Gastrocnemius medialis (tissue), 4 donors: ENCODE measurements around the gene HABP4. TPM values are rescaled to one million over a fixed set of nuclear protein-coding genes. Genes with fewer than 3 reads are reported as not detected.

ENCODE experiments used
- ATAC-seq, 2 donors: fragments of 150-250 bp; one replicate each; pipeline ENCODE4 v1.9.1; 2016
- DNase-seq, 2 donors: peaks; one replicate each; pipeline ENCODE4 v3.0.0-alpha.2; 2019
- H3K27ac ChIP-seq, 4 donors: fragments of 200-600 bp; sonication (generic); 1 replicate in 1 of 4; 2 replicates in 3 of 4; pipeline ENCODE4 v1.5.1; 2016 to 2018; ENCODE audit warnings: mild to moderate bottlenecking in 2 of 4, moderate library complexity in 1 of 4
- H3K27me3 ChIP-seq, 3 donors: fragments of 200-600 bp; sonication (generic) in 2 of 3; 1 replicate in 1 of 3; 2 replicates in 2 of 3; pipeline versions ENCODE4 v1.5.1 to v1.6.0; 2016 to 2019; ENCODE audit warnings: mild to moderate bottlenecking in 1 of 3, moderate library complexity in 1 of 3
- H3K36me3 ChIP-seq, 2 donors: fragments of 200-600 bp; sonication (generic) in 1 of 2; one replicate each; pipeline ENCODE4 v1.5.1; 2017 to 2018
- H3K4me1 ChIP-seq, 2 donors: fragments of 200-600 bp; sonication (generic) in 1 of 2; one replicate each; pipeline ENCODE4 v1.5.1; 2016 to 2017; ENCODE audit warnings: mild to moderate bottlenecking in 2 of 2
- H3K4me3 ChIP-seq, 4 donors: fragments of 200-600 bp; sonication (generic) in 3 of 4; 1 replicate in 1 of 4; 2 replicates in 3 of 4; pipeline ENCODE4 v1.5.1; 2016 to 2019; ENCODE audit warnings: mild to moderate bottlenecking in 2 of 4
- H3K9me3 ChIP-seq, 3 donors: fragments of 200-600 bp; sonication (generic) in 2 of 3; 1 replicate in 1 of 3; 2 replicates in 2 of 3; pipeline ENCODE4 v1.5.1; 2016 to 2019
- CTCF ChIP-seq, 5 experiments: fragments of 450-650 bp in 3 of 5; fragments of 200-600 bp in 2 of 5; sonication (generic) in 2 of 5; IDR thresholded peaks in 4 of 5; conservative IDR thresholded peaks in 1 of 5; 1 replicate in 4 of 5; 2 replicates in 1 of 5; pipeline ENCODE4 v1.5.1; 2016 to 2019; ENCODE audit warnings: antibody characterized with exemption in 5 of 5, mild to moderate bottlenecking in 3 of 5, moderate library complexity in 3 of 5
- POLR2A ChIP-seq, 2 donors: fragments of 450-650 bp; IDR thresholded peaks; one replicate each; pipeline ENCODE4 v1.6.1; 2017; ENCODE audit warnings: antibody characterized with exemption in 2 of 2, mild to moderate bottlenecking in 2 of 2, moderate library complexity in 2 of 2
- in situ Hi-C, 4 donors: fragments of 200-750 bp; cut with MboI; loops; one replicate each; pipeline versions ENCODE4 v1.15.0 to v1.8.0; 2017; ENCODE audit warnings: low sequenced_read_pairs in 4 of 4
- intact Hi-C: fragments of 100-400 bp; cut with DNase I; formaldehyde crosslinking; loops from one replicate; pipeline ENCODE4 v1.15.1; 2023; ENCODE audit warnings: low total_unique reads
- total RNA-seq, 4 donors: library from RNA; depleted of rRNA; stranded (reverse); fragments of >200 nt; gene quantifications; one replicate each; pipeline versions ENCODE4 v1.1.0 to v1.2.3, GENCODE V29; 2016

Gene HABP4
- total RNA-seq, 4 donors from 2014 or later = 6.2 to 19.3 (median 12.3) TPM

- DNase-seq = no peak
- Histone ChIP-seq H3K4me3 (no peak overlapping the region), H3K9me3 (no peaks in the 10 kb centered on the region), H3K4me1 (no peaks in the 10 kb centered on the region), H3K27me3 (no peaks in the 10 kb centered on the region), H3K36me3 (peaks cover 0 to under 1% of the 10 kb centered on the region in 2 donors), H3K27ac (no peak overlapping the region)
- intact Hi-C loops = no loop called here
- in situ Hi-C loops = no loop called here
- TF ChIP-seq POLR2A (IDR thresholded peaks at IDR 0.05) (no peak), CTCF (IDR thresholded peaks at IDR 0.05 in 4 of 5, conservative IDR thresholded peaks at IDR 0.05 in 1 of 5) (no peak)
- no peak for ATAC-seq
These were observed 46.6 kb downstream of the HABP4 start for GRCh38 chr9:96496368-96497116.

GRCh38 chr9:96497117-96497399, 47.1 kb downstream of the HABP4 start:
- ATAC-seq = no peak
- in situ Hi-C loops = no loop called here
- intact Hi-C loops = no loop called here

GRCh38 chr9:96498796-96499195, 48.8 kb downstream of the HABP4 start:
- TF ChIP-seq CTCF (IDR thresholded peaks at IDR 0.05 in 4 of 5, conservative IDR thresholded peaks at IDR 0.05 in 1 of 5) (no peak), POLR2A (IDR thresholded peaks at IDR 0.05) (no peak)
- H3K4me1 ChIP-seq = no peaks in the 10 kb centered on the region

More at GRCh38 chr9:96497117-96497399, 47.1 kb downstream of the HABP4 start:
- no peaks in the 10 kb centered on the region for H3K4me1 ChIP-seq
- no peaks in the 10 kb centered on the region for H3K9me3 ChIP-seq
- no peak for DNase-seq
- H3K36me3 ChIP-seq = no peaks in the 10 kb centered on the region
- TF ChIP-seq CTCF (IDR thresholded peaks at IDR 0.05 in 4 of 5, conservative IDR thresholded peaks at IDR 0.05 in 1 of 5) (no peak), POLR2A (IDR thresholded peaks at IDR 0.05) (no peak)
- H3K27ac ChIP-seq = no peak overlapping the region
- H3K27me3 ChIP-seq = no peaks in the 10 kb centered on the region
- no peak overlapping the region for H3K4me3 ChIP-seq

GRCh38 chr9:96499257-96499656, 49.3 kb downstream of the HABP4 start:
- intact Hi-C loops (no loop called here), in situ Hi-C loops (no loop called here)
- no peak for TF ChIP-seq POLR2A (IDR thresholded peaks at IDR 0.05)
- TF ChIP-seq CTCF (IDR thresholded peaks at IDR 0.05 in 4 of 5, conservative IDR thresholded peaks at IDR 0.05 in 1 of 5) = no peak

More at GRCh38 chr9:96498796-96499195, 48.8 kb downstream of the HABP4 start:
- no peaks in the 10 kb centered on the region for H3K9me3 ChIP-seq
- no peaks in the 10 kb centered on the region for H3K27me3 ChIP-seq
- in situ Hi-C loops = no loop called here
- intact Hi-C loops = no loop called here
- DNase-seq = no peak
- H3K27ac ChIP-seq = no peak overlapping the region
- no peak overlapping the region for H3K4me3 ChIP-seq
- no peak for ATAC-seq
- no peaks in the 10 kb centered on the region for H3K36me3 ChIP-seq

More at GRCh38 chr9:96499257-96499656, 49.3 kb downstream of the HABP4 start:
- Histone ChIP-seq H3K27ac (no peak overlapping the region), H3K27me3 (no peaks in the 10 kb centered on the region), H3K9me3 (no peaks in the 10 kb centered on the region), H3K4me1 (no peaks in the 10 kb centered on the region), H3K36me3 (no peaks in the 10 kb centered on the region), H3K4me3 (no peak overlapping the region)
- DNase-seq (no peak), ATAC-seq (no peak)
